Activated naive CD8-positive, alpha-beta T cell treated with anti-CD3 and anti-CD28 coated beads for 36 hours (primary cell): ENCODE results near the gene PSD. TPM values are rescaled to one million over a fixed set of nuclear protein-coding genes. Genes with fewer than 3 reads are reported as not detected.

Experiments
- DNase-seq: peaks from one replicate; pipeline ENCODE4 v3.0.0; 2021
- H3K27ac Mint-ChIP-seq: one replicate; pipeline ENCODE4 v1.8.0; 2022; ENCODE audit warnings: mild to moderate bottlenecking, moderate library complexity, mixed read lengths
- H3K27me3 Mint-ChIP-seq: one replicate; pipeline ENCODE4 v1.8.0; 2022; ENCODE audit warnings: mild to moderate bottlenecking, mixed read lengths
- H3K36me3 Mint-ChIP-seq: one replicate; pipeline ENCODE4 v1.8.0; 2021; ENCODE audit warnings: mild to moderate bottlenecking, mixed read lengths
- H3K4me1 Mint-ChIP-seq: one replicate; pipeline ENCODE4 v1.8.0; 2021; ENCODE audit warnings: mixed read lengths
- H3K4me3 Mint-ChIP-seq: one replicate; pipeline ENCODE4 v1.8.0; 2022; ENCODE audit warnings: mild to moderate bottlenecking, moderate library complexity, mixed read lengths
- H3K9me3 Mint-ChIP-seq: one replicate; pipeline ENCODE4 v1.8.0; 2022; ENCODE audit warnings: mixed read lengths
- total RNA-seq, 2 experiments: library from RNA; stranded (reverse); gene quantifications; one replicate each; pipeline ENCODE4 v1.2.3, GENCODE V29; 2021

The PSD gene
- total RNA-seq, 2 experiments from 2014 or later, result 5.2 to 7.6 TPM

DNA sequence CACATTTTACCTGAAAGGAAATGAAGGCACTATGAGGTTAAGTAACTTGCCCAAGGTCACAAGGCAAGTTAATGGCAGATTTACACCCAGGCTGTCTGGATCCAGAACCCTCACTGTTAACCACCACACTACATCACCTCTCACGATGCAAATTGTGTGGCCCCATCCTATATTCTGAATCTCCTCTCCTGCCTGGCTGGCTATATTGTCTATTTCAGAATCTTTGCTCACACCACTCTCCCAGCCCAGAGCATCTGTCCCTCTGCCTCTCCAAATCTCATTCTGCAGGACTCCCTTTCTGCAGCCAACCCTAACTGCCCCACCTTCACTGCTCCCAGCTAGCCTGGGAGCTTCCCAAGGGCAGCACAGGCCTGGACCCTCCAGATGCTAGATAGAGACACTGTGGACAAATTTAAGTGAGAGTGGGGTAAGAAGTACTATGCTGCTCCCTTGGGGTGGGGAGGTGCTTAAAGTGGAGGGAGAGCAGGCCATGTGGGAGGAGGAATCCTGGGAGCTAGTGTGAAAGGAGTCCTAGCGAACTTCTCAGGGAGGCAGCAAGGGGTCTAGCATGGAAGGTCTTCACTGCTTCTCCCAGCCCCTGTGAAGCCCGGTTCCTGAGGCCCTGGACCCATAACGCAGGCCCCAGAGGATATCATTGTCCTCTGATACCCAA, 13.0 kb upstream of the PSD start:
- DNase-seq, result no peak
- Mint-ChIP-seq H3K27ac (peak overlapping the region; percentile 95), H3K36me3 (peaks cover 17% of the 10 kb centered on the region), H3K27me3 (no peaks in the 10 kb centered on the region), H3K4me3 (peak overlapping the region; percentile 92), H3K9me3 (no peaks in the 10 kb centered on the region), H3K4me1 (peaks cover 42% of the 10 kb centered on the region)

DNA sequence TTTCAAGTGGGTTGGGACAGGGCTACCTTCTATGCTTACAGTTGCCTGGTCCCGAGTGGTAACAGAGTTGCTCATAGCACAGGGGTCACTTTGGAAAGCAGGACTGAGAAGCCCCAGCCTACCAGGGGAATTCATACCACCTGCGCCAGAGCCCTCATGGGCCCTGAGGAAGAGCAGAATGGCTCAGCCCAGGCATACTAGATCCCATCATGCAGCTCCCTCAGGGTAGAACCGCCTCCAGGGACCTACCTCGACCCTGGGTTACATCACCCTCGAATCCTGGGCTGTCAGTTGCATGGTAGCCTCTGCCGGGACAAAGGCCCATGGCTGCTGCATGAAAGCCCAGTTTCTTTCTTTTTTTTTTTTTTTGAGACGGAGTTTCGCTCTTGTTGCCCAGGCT, 10.9 kb upstream of the PSD start:
- no peak overlapping the region for H3K27ac Mint-ChIP-seq
- no peak overlapping the region for H3K4me3 Mint-ChIP-seq
- peaks cover 38% of the 10 kb centered on the region for H3K4me1 Mint-ChIP-seq
- no peaks in the 10 kb centered on the region for H3K27me3 Mint-ChIP-seq
- H3K36me3 Mint-ChIP-seq, result peaks cover 14% of the 10 kb centered on the region
- no peak for DNase-seq
- H3K9me3 Mint-ChIP-seq, result no peaks in the 10 kb centered on the region

DNA sequence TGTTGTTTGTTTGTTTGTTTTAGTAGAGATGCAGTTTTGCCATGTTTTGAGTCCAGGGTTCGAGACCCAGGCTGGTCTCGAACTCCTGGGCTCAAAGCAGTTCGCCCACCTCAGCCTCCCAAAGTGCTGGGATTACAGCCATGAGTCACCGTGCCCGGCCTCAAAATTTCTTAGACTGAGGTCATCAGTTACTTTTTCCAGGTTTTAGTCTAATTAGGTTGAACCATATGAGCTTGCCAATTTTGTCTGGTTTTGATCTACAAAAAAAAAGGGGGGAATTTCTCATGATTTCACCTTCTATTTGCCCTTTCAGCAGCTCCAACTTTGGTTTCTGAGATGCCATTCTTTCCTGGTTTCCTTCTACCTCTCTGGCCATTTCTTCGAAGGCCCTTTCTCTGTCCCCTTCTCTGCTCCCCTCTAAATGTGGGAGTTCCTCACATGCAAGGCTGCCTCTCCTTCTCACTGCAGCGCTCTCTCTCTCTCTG, 8.3 kb upstream of the PSD start:
- DNase-seq, result no peak
- Mint-ChIP-seq H3K27ac (no peak overlapping the region), H3K4me1 (peaks cover 32% of the 10 kb centered on the region), H3K36me3 (peaks cover 18% of the 10 kb centered on the region), H3K27me3 (no peaks in the 10 kb centered on the region), H3K9me3 (no peaks in the 10 kb centered on the region), H3K4me3 (no peak overlapping the region)

GRCh38 chr10:102425444-102425843, 6.9 kb upstream of the PSD start:
- peak overlapping the region; percentile 58 for H3K27ac Mint-ChIP-seq
- peaks cover 12% of the 10 kb centered on the region for H3K36me3 Mint-ChIP-seq
- no peak for DNase-seq
- peaks cover 31% of the 10 kb centered on the region for H3K4me1 Mint-ChIP-seq
- peaks cover 3% of the 10 kb centered on the region for H3K27me3 Mint-ChIP-seq
- no peaks in the 10 kb centered on the region for H3K9me3 Mint-ChIP-seq
- H3K4me3 Mint-ChIP-seq, result no peak overlapping the region

- peaks cover 12% of the 10 kb centered on the region for H3K36me3 Mint-ChIP-seq
- H3K27ac Mint-ChIP-seq, result no peak overlapping the region
- peaks cover 3% of the 10 kb centered on the region for H3K27me3 Mint-ChIP-seq
- no peak overlapping the region for H3K4me3 Mint-ChIP-seq
- H3K4me1 Mint-ChIP-seq, result peaks cover 36% of the 10 kb centered on the region
- no peak for DNase-seq
- H3K9me3 Mint-ChIP-seq, result no peaks in the 10 kb centered on the region
Observed at GRCh38 chr10:102424916-102425315, 6.3 kb upstream of the PSD start.

DNA sequence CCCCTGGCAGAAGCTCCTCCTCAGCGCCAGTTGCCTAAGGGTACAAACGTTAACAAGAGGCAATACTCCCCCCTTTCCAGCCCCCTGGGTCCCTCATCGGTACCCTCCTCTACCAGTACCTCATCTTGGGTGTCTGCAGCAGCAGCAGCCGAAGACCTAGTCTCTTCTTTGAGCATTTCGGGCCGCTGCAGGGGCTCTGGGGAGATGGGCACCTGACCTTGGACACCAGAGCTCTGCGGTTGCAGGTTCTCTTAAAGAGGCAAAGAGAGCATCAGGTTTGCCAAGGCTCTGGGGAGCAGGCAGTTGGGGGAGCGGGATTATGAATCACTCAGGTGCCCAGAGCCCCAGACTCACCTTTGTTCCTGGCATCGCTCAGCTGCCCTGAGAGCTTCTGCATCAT, 5.6 kb upstream of the PSD start:
- H3K4me1 Mint-ChIP-seq, result peaks cover 43% of the 10 kb centered on the region
- H3K27ac Mint-ChIP-seq, result no peak overlapping the region
- H3K36me3 Mint-ChIP-seq, result peaks cover 12% of the 10 kb centered on the region

GRCh38 chr10:102423372-102423968, 4.9 kb upstream of the PSD start:
- H3K27ac Mint-ChIP-seq, result peak overlapping the region; percentile 12
- H3K9me3 Mint-ChIP-seq, result no peaks in the 10 kb centered on the region

More for the DNA sequence above, 5.6 kb upstream of the PSD start:
- DNase-seq, result no peak
- H3K4me3 Mint-ChIP-seq, result no peak overlapping the region
- H3K9me3 Mint-ChIP-seq, result no peaks in the 10 kb centered on the region
- peaks cover 5% of the 10 kb centered on the region for H3K27me3 Mint-ChIP-seq

GRCh38 chr10:102422545-102423129, 4.1 kb upstream of the PSD start:
- Mint-ChIP-seq H3K36me3 (peaks cover 11% of the 10 kb centered on the region), H3K4me1 (peaks cover 46% of the 10 kb centered on the region), H3K9me3 (no peaks in the 10 kb centered on the region), H3K27ac (peak overlapping the region; percentile 54), H3K27me3 (peaks cover 17% of the 10 kb centered on the region), H3K4me3 (peak overlapping the region; percentile 95)
- peak; percentile 73 for DNase-seq

More at GRCh38 chr10:102423372-102423968, 4.9 kb upstream of the PSD start:
- Mint-ChIP-seq H3K27me3 (peaks cover 9% of the 10 kb centered on the region), H3K4me1 (peaks cover 47% of the 10 kb centered on the region), H3K4me3 (no peak overlapping the region), H3K36me3 (peaks cover 11% of the 10 kb centered on the region)
- no peak for DNase-seq

DNA sequence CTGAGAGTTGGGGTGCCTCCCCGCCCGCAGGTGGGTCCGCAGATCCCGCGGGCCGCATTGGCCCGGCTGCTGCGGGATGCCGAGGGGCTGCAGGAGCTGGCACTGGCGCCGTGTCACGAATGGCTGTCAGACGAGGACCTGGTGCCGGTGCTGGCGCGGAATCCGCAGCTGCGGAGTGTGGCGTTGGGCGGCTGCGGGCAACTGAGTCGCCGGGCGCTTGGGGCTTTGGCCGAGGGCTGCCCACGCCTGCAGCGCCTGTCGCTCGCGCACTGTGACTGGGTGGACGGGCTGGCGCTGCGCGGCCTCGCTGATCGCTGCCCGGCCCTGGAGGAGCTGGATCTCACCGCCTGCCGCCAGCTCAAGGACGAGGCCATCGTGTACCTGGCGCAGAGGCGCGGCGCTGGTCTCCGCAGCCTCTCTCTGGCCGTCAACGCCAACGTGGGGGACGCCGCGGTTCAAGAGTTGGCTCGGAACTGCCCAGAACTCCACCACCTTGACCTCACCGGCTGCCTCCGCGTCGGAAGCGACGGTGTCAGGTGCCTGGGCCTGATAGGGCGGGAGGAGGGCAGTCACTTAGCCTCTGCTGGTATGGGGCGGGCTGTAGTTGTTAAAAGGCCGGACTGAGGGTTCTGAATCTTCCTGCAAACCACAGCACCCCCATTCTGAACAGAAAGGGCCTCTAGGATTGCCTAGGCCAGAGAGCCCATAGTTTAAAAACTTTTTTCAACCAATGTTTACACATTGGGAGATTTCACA, 3.4 kb upstream of the PSD start:
- no peaks in the 10 kb centered on the region for H3K9me3 Mint-ChIP-seq

GRCh38 chr10:102421507-102421756, 2.8 kb upstream of the PSD start:
- peaks cover 26% of the 10 kb centered on the region for H3K27me3 Mint-ChIP-seq
- no peaks in the 10 kb centered on the region for H3K9me3 Mint-ChIP-seq
- no peak for DNase-seq
- H3K36me3 Mint-ChIP-seq, result peaks cover 11% of the 10 kb centered on the region
- peak overlapping the region; percentile 95 for H3K4me3 Mint-ChIP-seq
- peak overlapping the region; percentile 67 for H3K27ac Mint-ChIP-seq
- H3K4me1 Mint-ChIP-seq, result peaks cover 35% of the 10 kb centered on the region

More for the DNA sequence above, 3.4 kb upstream of the PSD start:
- peak; percentile 51 for DNase-seq
- peaks cover 39% of the 10 kb centered on the region for H3K4me1 Mint-ChIP-seq
- H3K27me3 Mint-ChIP-seq, result peaks cover 24% of the 10 kb centered on the region
- peak overlapping the region; percentile 66 for H3K27ac Mint-ChIP-seq
- H3K36me3 Mint-ChIP-seq, result peaks cover 11% of the 10 kb centered on the region
- peak overlapping the region; percentile 95 for H3K4me3 Mint-ChIP-seq

GRCh38 chr10:102420714-102421506, 2.3 kb upstream of the PSD start, which contains the start of gene FBXL15:
FBXL15 (plus strand) TSS chr10:102420836; CDS start chr10:102421130, 294 bp downstream.
- peaks cover 31% of the 10 kb centered on the region for H3K4me1 Mint-ChIP-seq
- no peaks in the 10 kb centered on the region for H3K9me3 Mint-ChIP-seq
- H3K36me3 Mint-ChIP-seq, result peaks cover 11% of the 10 kb centered on the region
- peak within 1 kb of the TSS; percentile 94 for H3K27ac Mint-ChIP-seq
- peak; percentile 93 for DNase-seq
- peak within 1 kb of the TSS; percentile 95 for H3K4me3 Mint-ChIP-seq
- peaks cover 29% of the 10 kb centered on the region for H3K27me3 Mint-ChIP-seq

GRCh38 chr10:102420181-102420713, 1.7 kb upstream of the PSD start:
- peaks cover 28% of the 10 kb centered on the region for H3K4me1 Mint-ChIP-seq
- peak; percentile 20 for DNase-seq
- peak overlapping the region; percentile 94 for H3K27ac Mint-ChIP-seq
- peaks cover 34% of the 10 kb centered on the region for H3K27me3 Mint-ChIP-seq
- peak overlapping the region; percentile 95 for H3K4me3 Mint-ChIP-seq
- no peaks in the 10 kb centered on the region for H3K9me3 Mint-ChIP-seq
- peaks cover 9% of the 10 kb centered on the region for H3K36me3 Mint-ChIP-seq

GRCh38 chr10:102419269-102420180, 940 bp upstream of the PSD start:
- no peaks in the 10 kb centered on the region for H3K9me3 Mint-ChIP-seq
- DNase-seq, result peak; percentile 74
- H3K4me3 Mint-ChIP-seq, result peak overlapping the region; percentile 95
- peaks cover 28% of the 10 kb centered on the region for H3K4me1 Mint-ChIP-seq
- peaks cover 9% of the 10 kb centered on the region for H3K36me3 Mint-ChIP-seq
- peak overlapping the region; percentile 65 for H3K27ac Mint-ChIP-seq
- peaks cover 36% of the 10 kb centered on the region for H3K27me3 Mint-ChIP-seq
